GM21528 (cell line): ENCODE results near the gene CEP350.
"Not testable (repeated sequence)": the region's sequence is repeated elsewhere in the genome, so short reads cannot be mapped to it uniquely, and the experiment has no call there.

ENCODE experiments used
- ATAC-seq: cut with Tn5 transposase; IDR thresholded peaks from one replicate; pipeline ENCODE4 v1.9.1; 2021; ENCODE audit warnings: mild to moderate bottlenecking, moderate library complexity; ENCODE audit not compliant: unreplicated experiment, low FRiP score

The CEP350 gene

GRCh38 chr1:179938752-179939151, 15.9 kb upstream of the CEP350 start:
- no peak for ATAC-seq

GRCh38 chr1:179939941-179940340, 14.7 kb upstream of the CEP350 start:
- ATAC-seq = no peak

GRCh38 chr1:179941454-179941853, 13.2 kb upstream of the CEP350 start:
- no peak for ATAC-seq

GRCh38 chr1:179950651-179951050, 4.0 kb upstream of the CEP350 start:
- ATAC-seq = no peak

- ATAC-seq = no peak
These were observed 3.0 kb upstream of the CEP350 start for GRCh38 chr1:179951383-179952144.

- ATAC-seq = no peak
These were observed 2.4 kb upstream of the CEP350 start for GRCh38 chr1:179952186-179952585.

GRCh38 chr1:179953974-179954492, 577 bp upstream of the CEP350 start:
- ATAC-seq = peak; percentile 30

GRCh38 chr1:179955287-179955680, 674 bp downstream of the CEP350 start:
- no peak for ATAC-seq

GRCh38 chr1:179955731-179956130, 1.1 kb downstream of the CEP350 start:
- no peak for ATAC-seq

- no peak for ATAC-seq
These were observed 3.7 kb downstream of the CEP350 start for GRCh38 chr1:179958359-179958758.

GRCh38 chr1:179962168-179962567, 7.6 kb downstream of the CEP350 start:
- not testable (repeated sequence) for ATAC-seq

- no peak for ATAC-seq
These were observed 11.9 kb downstream of the CEP350 start for GRCh38 chr1:179966551-179966950.

- no peak for ATAC-seq
These were observed 13.8 kb downstream of the CEP350 start for GRCh38 chr1:179968284-179968993.

GRCh38 chr1:179968994-179969919, 14.6 kb downstream of the CEP350 start:
- ATAC-seq = no peak

- ATAC-seq = no peak
These were observed 15.4 kb downstream of the CEP350 start for GRCh38 chr1:179969962-179970361.

GRCh38 chr1:179971563-179972496, 17.2 kb downstream of the CEP350 start:
- ATAC-seq = no peak

GRCh38 chr1:179973198-179974110, 18.8 kb downstream of the CEP350 start:
- no peak for ATAC-seq

- no peak for ATAC-seq
These were observed 22.5 kb downstream of the CEP350 start for GRCh38 chr1:179976970-179977651.
